Upper lobe of right lung (tissue), 1 donor: Measurements from ENCODE around the gene RESF1. TPM values are rescaled to one million over a fixed set of nuclear protein-coding genes. Genes with fewer than 3 reads are reported as not detected.

ENCODE experiments used
- ATAC-seq: fragments of 200-7000 bp; cut with Tn5 transposase; one replicate; pipeline ENCODE4 v1.9.1; 2020; ENCODE audit warnings: mild to moderate bottlenecking, moderate library complexity
- DNase-seq: peaks from one replicate; pipeline ENCODE4 v3.0.0-alpha.2; 2020
- H3K27ac ChIP-seq: fragments of 200-600 bp; one replicate; pipeline ENCODE4 v1.8.0; 2022
- H3K27me3 ChIP-seq: fragments of 200-600 bp; one replicate; pipeline ENCODE4 v1.8.0; 2022; ENCODE audit warnings: mild to moderate bottlenecking
- H3K36me3 ChIP-seq: fragments of 200-600 bp; one replicate; pipeline ENCODE4 v1.8.0; 2022
- H3K4me1 ChIP-seq: fragments of 200-600 bp; one replicate; pipeline ENCODE4 v1.8.0; 2022
- H3K4me3 ChIP-seq: fragments of 200-600 bp; one replicate; pipeline ENCODE4 v1.8.0; 2022; ENCODE audit warnings: mild to moderate bottlenecking
- H3K9me3 ChIP-seq: fragments of 200-600 bp; one replicate; pipeline ENCODE4 v1.8.0; 2022
- intact Hi-C: fragments of 100-400 bp; cut with DNase I; formaldehyde crosslinking; loops from one replicate; pipeline ENCODE4 v1.11.0; 2022
- total RNA-seq: library from RNA; stranded (reverse); fragmentation: NEBNext Ultra II Directional; extraction: Animal tissue kit (Norgen Biotek cat#: 25700); gene quantifications from one replicate; pipeline ENCODE4 v1.2.1, GENCODE V29; 2021
- TF ChIP-seq, protein P1 (sequence below): fragments of 200-600 bp; IDR thresholded peaks from one replicate; pipeline ENCODE4 v1.8.0; 2022; ENCODE audit warnings: antibody characterized with exemption
- donor health status: DM: no; HTN: yes; CAD: no; lungs with severe emphysema.

Gene RESF1
- total RNA-seq, 1 donor from 2014 or later = 72.3 TPM

DNA sequence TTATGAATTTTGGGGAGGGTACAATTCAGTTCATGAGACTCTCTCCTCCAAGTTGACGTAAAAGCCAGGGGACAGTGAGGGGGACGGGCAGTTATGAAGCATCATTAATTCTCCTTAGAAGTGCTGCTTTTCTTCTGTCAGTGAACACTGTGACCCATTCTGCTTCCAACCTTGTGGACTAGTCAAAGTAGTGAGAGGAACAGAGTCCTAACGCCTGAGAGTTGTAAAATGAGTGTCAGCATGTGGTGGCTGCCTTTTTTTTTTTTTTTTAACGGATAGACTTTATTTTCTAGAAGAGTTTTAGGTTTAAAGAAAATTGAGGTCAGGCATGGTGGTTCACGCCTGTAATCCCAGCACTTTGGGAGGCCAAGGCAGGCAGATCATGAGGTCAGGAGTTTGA lies 15.5 kb downstream of the RESF1 start:
- ATAC-seq (no peak), DNase-seq (no peak)
- no peak overlapping the region for H3K27ac ChIP-seq
- H3K27me3 ChIP-seq = no peaks in the 10 kb centered on the region
- intact Hi-C loops = no loop called here
- peaks cover 78% of the 10 kb centered on the region for H3K36me3 ChIP-seq
- H3K9me3 ChIP-seq = peaks cover 5% of the 10 kb centered on the region
- H3K4me3 ChIP-seq = no peak overlapping the region
- TF ChIP-seq, protein P1, sequence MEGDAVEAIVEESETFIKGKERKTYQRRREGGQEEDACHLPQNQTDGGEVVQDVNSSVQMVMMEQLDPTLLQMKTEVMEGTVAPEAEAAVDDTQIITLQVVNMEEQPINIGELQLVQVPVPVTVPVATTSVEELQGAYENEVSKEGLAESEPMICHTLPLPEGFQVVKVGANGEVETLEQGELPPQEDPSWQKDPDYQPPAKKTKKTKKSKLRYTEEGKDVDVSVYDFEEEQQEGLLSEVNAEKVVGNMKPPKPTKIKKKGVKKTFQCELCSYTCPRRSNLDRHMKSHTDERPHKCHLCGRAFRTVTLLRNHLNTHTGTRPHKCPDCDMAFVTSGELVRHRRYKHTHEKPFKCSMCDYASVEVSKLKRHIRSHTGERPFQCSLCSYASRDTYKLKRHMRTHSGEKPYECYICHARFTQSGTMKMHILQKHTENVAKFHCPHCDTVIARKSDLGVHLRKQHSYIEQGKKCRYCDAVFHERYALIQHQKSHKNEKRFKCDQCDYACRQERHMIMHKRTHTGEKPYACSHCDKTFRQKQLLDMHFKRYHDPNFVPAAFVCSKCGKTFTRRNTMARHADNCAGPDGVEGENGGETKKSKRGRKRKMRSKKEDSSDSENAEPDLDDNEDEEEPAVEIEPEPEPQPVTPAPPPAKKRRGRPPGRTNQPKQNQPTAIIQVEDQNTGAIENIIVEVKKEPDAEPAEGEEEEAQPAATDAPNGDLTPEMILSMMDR = no peak
- no peaks in the 10 kb centered on the region for H3K4me1 ChIP-seq

DNA sequence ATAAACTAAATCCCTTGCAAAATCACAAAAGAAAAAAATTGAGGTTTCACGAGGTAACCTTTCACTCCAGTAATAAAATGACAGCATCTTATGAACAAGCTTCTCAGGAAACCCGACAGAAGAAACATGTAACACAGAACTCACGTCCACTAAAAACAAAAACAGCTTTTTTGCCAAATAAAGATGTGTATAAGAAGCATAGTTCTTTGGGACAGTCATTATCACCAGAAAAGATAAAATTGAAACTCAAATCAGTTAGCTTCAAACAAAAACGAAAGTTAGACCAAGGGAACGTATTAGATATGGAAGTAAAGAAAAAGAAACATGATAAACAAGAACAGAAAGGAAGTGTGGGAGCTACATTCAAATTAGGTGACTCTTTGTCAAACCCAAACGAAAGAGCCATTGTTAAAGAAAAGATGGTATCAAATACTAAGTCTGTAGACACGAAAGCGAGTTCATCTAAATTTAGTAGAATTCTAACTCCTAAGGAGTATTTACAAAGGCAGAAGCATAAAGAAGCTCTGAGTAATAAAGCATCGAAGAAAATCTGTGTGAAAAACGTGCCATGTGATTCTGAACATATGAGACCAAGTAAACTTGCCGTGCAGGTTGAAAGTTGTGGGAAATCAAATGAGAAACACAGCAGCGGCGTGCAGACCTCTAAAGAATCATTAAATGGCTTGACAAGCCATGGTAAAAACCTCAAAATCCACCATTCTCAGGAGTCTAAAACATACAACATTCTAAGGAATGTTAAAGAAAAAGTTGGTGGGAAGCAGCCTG lies 25.8 kb downstream of the RESF1 start:
- intact Hi-C loops = no loop called here
- Histone ChIP-seq H3K4me1 (no peaks in the 10 kb centered on the region), H3K9me3 (no peaks in the 10 kb centered on the region), H3K27me3 (no peaks in the 10 kb centered on the region), H3K27ac (no peak overlapping the region), H3K36me3 (peaks cover 22% of the 10 kb centered on the region), H3K4me3 (no peak overlapping the region)
- DNase-seq = no peak
- TF ChIP-seq, protein P1 = no peak
- no peak for ATAC-seq

DNA sequence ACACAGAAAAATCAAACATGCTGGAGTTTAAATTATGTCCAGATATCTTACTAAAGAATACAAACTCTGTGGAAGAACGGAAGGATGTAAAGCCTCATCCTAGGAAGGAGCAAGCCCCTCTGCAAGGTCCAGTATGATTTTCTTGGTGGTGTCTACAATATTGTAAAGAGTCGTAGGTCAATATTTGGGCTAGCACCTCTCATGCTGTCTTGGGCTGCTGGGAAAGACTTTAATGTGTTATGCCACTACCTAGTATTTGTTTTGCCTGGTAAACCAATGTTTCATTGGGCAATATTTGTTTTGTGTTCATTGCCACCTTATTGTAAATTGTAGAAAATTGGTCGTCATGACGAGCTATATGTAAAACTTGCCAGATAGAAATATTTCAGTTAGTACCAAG lies 26.6 kb downstream of the RESF1 start:
- intact Hi-C loops = no loop called here
- Histone ChIP-seq H3K4me3 (no peak overlapping the region), H3K9me3 (no peaks in the 10 kb centered on the region), H3K27me3 (no peaks in the 10 kb centered on the region), H3K4me1 (no peaks in the 10 kb centered on the region), H3K27ac (no peak overlapping the region), H3K36me3 (peaks cover 14% of the 10 kb centered on the region)
- DNase-seq (no peak), ATAC-seq (peak; percentile 35)
- TF ChIP-seq, protein P1 = no peak

DNA sequence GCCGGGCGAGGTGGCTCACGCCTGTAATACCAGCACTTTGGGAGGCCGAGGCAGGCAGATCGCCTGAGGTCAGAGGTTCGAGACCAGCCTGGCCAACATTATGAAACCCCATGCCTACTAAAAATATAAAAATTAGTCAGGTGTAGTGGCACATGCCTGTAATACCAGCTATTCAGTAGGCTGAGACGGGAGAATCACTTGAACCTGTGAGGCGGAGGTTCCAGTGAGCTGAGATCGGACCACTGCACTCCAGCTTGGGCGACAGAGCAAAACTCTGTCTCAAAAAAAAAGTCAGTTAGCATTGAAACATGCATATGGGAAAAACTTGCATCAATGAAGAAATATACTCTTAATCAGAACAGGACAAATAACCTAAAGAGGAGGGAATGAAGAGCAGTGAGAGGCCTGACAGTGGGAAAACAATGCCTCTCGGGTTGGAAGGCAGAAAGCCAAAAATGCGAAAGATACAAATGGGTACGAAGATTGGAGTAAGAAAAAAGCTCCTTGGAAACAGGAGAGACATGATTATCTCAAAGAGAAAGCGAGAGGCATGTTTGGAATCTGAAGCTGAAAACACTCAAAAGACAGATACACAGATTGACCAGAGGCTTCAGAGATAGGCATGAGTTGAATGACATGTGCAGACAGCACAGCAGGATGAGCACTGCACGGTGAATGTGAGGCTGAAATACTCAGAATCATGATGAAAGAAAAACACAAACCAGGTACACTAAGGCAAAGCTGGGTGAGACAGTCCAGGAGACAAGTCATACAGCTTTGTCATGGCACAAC lies 30.6 kb downstream of the RESF1 start:
- no peaks in the 10 kb centered on the region for H3K27me3 ChIP-seq
- TF ChIP-seq, protein P1 = no peak
- ATAC-seq (no peak), DNase-seq (no peak)
- no peak overlapping the region for H3K4me3 ChIP-seq
- H3K27ac ChIP-seq = no peak overlapping the region
- H3K36me3 ChIP-seq = peaks cover 35% of the 10 kb centered on the region
- intact Hi-C loops = no loop called here
- no peaks in the 10 kb centered on the region for H3K9me3 ChIP-seq
- H3K4me1 ChIP-seq = no peaks in the 10 kb centered on the region

DNA sequence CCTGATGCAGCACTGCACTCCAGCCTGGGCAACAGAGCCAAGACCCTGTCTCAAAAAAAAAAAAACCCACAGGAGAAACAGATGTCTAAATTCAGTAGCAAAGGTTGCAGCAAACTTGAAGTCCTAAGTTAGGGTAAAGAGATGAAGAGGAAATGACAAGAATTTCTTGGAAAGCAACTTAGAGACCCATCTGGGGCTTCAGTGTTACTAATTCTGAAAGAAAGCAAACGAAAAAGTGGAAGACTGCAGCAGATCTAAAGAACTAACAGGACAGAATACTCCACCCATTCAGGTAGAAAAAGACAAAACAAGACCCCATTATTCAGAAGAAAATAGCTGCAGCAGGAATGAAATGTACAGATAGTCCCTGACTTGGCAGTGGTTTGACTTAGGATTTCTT lies 31.9 kb downstream of the RESF1 start:
- no peak overlapping the region for H3K4me3 ChIP-seq
- intact Hi-C loops = no loop called here
- no peaks in the 10 kb centered on the region for H3K27me3 ChIP-seq
- H3K27ac ChIP-seq = no peak overlapping the region
- no peaks in the 10 kb centered on the region for H3K4me1 ChIP-seq
- ATAC-seq = no peak
- no peak for DNase-seq
- H3K9me3 ChIP-seq = no peaks in the 10 kb centered on the region
- peaks cover 49% of the 10 kb centered on the region for H3K36me3 ChIP-seq
- TF ChIP-seq, protein P1 = no peak
